Inflammatory macrophage treated with lipopolysaccharide for 1 hour (primary cell): Measurements from ENCODE around the gene RGS17.
"Not testable (repeated sequence)": the region's sequence is repeated elsewhere in the genome, so short reads cannot be mapped to it uniquely, and the experiment has no call there.

Source experiments
- DNase-seq, 2 donors: peaks; one replicate each; pipeline ENCODE4 v3.0.0-alpha.2; 2020 to 2022

The RGS17 gene

GRCh38 chr6:153131037-153131981 is at the start of gene RGS17:
RGS17 (minus strand) TSS chr6:153131282; CDS start chr6:153044018, 87,264 bp downstream.
- DNase-seq = peak in 1 of 2 donors; percentile 3

- no peak for DNase-seq
Measured at GRCh38 chr6:153172815-153173214, 41.7 kb upstream of the RGS17 start.

- DNase-seq = peak in 1 of 2 donors; percentile 1
Measured at GRCh38 chr6:153170511-153170910, 39.4 kb upstream of the RGS17 start.

GRCh38 chr6:153167907-153168306 is 36.8 kb upstream of the RGS17 start:
- DNase-seq = no peak

- no peak for DNase-seq
Measured at GRCh38 chr6:153167061-153167891, 36.2 kb upstream of the RGS17 start.

GRCh38 chr6:153162646-153163045 is 31.6 kb upstream of the RGS17 start:
- DNase-seq = no peak

- no peak for DNase-seq
Measured at GRCh38 chr6:153162172-153162571, 31.1 kb upstream of the RGS17 start.

- no peak for DNase-seq
Measured at GRCh38 chr6:153160221-153160620, 29.1 kb upstream of the RGS17 start.

GRCh38 chr6:153150752-153151440 is 19.8 kb upstream of the RGS17 start:
- DNase-seq = no peak

- no peak for DNase-seq
Measured at GRCh38 chr6:153150371-153150751, 19.3 kb upstream of the RGS17 start.

- DNase-seq = no peak
Measured at GRCh38 chr6:153149891-153150290, 18.8 kb upstream of the RGS17 start.

GRCh38 chr6:153146413-153146812 is 15.3 kb upstream of the RGS17 start:
- no peak for DNase-seq

- DNase-seq = no peak
Measured at GRCh38 chr6:153145591-153145990, 14.5 kb upstream of the RGS17 start.

GRCh38 chr6:153143200-153143599 is 12.1 kb upstream of the RGS17 start:
- no peak for DNase-seq

GRCh38 chr6:153140299-153140698 is 9.2 kb upstream of the RGS17 start:
- DNase-seq = no peak

- DNase-seq = no peak
Measured at GRCh38 chr6:153138930-153139329, 7.8 kb upstream of the RGS17 start.

GRCh38 chr6:153135681-153136080 is 4.6 kb upstream of the RGS17 start:
- no peak for DNase-seq

- DNase-seq = not testable (repeated sequence)
Measured at GRCh38 chr6:153133667-153134066, 2.6 kb upstream of the RGS17 start.

- no peak for DNase-seq
Measured at GRCh38 chr6:153130515-153131036, 506 bp downstream of the RGS17 start.

GRCh38 chr6:153129873-153130514 is 1.1 kb downstream of the RGS17 start:
- no peak for DNase-seq

- no peak for DNase-seq
Measured at GRCh38 chr6:153126218-153126617, 4.9 kb downstream of the RGS17 start.

GRCh38 chr6:153125032-153125431 is 6.0 kb downstream of the RGS17 start:
- no peak for DNase-seq
